Right ventricle myocardium superior (tissue), 1 donor: ENCODE measurements around the gene CAMK2D. TPM values are rescaled to one million over a fixed set of nuclear protein-coding genes. Genes with fewer than 3 reads are reported as not detected.
"Not testable (repeated sequence)": the region's sequence is repeated elsewhere in the genome, so short reads cannot be mapped to it uniquely, and the experiment has no call there.

Experiments used
- ATAC-seq: fragments of 200-7000 bp; cut with Tn5 transposase; one replicate; pipeline ENCODE4 v1.9.1; 2020; ENCODE audit warnings: mild to moderate bottlenecking; ENCODE audit not compliant: poor library complexity
- DNase-seq: peaks from one replicate; pipeline ENCODE4 v3.0.0-alpha.2; 2020
- intact Hi-C: fragments of 100-400 bp; cut with DNase I; formaldehyde crosslinking; loops from one replicate; pipeline ENCODE4 v1.11.2; 2022
- total RNA-seq: library from RNA; stranded (reverse); fragmentation: NEBNext Ultra II Directional; extraction: Animal tissue kit (Norgen Biotek cat#: 25700); gene quantifications from one replicate; pipeline ENCODE4 v1.2.1, GENCODE V29; 2021
- donor health status: DM: no; HTN: yes; CAD: no; lungs with severe emphysema.

Gene CAMK2D
- total RNA-seq, 1 donor from 2014 or later = 194 TPM

GRCh38 chr4:113768952-113769351, 7.4 kb upstream of the CAMK2D start:
- intact Hi-C loops = no loop called here
- DNase-seq (no peak), ATAC-seq (no peak)

- ATAC-seq (no peak), DNase-seq (no peak)
- intact Hi-C loops = no loop called here
These were observed 5.3 kb upstream of the CAMK2D start for GRCh38 chr4:113766882-113767281.

- ATAC-seq (no peak), DNase-seq (no peak)
- intact Hi-C loops = loop anchor here (5.0 kb wide), 3 partner anchors 217 to 372 kb away; no protein-coding TSS in a partner anchor
These were observed 3.3 kb upstream of the CAMK2D start for GRCh38 chr4:113764720-113765264.

- not testable (repeated sequence) for ATAC-seq, DNase-seq
- intact Hi-C loops = loop anchor here (5.0 kb wide), 3 partner anchors 217 to 372 kb away; no protein-coding TSS in a partner anchor
These were observed 2.4 kb upstream of the CAMK2D start for GRCh38 chr4:113763923-113764322.

- ATAC-seq = no peak
- intact Hi-C loops = loop anchor here (5.0 kb wide), 3 partner anchors 216 to 371 kb away; no protein-coding TSS in a partner anchor
These were observed 1.4 kb upstream of the CAMK2D start for GRCh38 chr4:113763029-113763285.

GRCh38 chr4:113762186-113763028, 869 bp upstream of the CAMK2D start:
- intact Hi-C loops = loop anchor here (5.0 kb wide), 3 partner anchors 215 to 370 kb away; no protein-coding TSS in a partner anchor
- DNase-seq (peak; percentile 100), ATAC-seq (peak; percentile 85)

More at GRCh38 chr4:113763029-113763285, 1.4 kb upstream of the CAMK2D start:
- DNase-seq = no peak

- DNase-seq (peak; percentile 90), ATAC-seq (peak; percentile 70)
- intact Hi-C loops = loop anchor here (5.0 kb wide), 3 partner anchors 214 to 369 kb away; no protein-coding TSS in a partner anchor
These were observed 531 bp downstream of the CAMK2D start for GRCh38 chr4:113760795-113761619.

GRCh38 chr4:113760094-113760794, 1.3 kb downstream of the CAMK2D start:
- DNase-seq (peak; percentile 60), ATAC-seq (peak; percentile 1)
- intact Hi-C loops = loop anchor here (5.0 kb wide), 3 partner anchors 213 to 368 kb away; no protein-coding TSS in a partner anchor

GRCh38 chr4:113759696-113760093, 1.8 kb downstream of the CAMK2D start:
- no peak for DNase-seq
- ATAC-seq = no peak
- intact Hi-C loops = loop anchor here (5.0 kb wide), 3 partner anchors 212 to 367 kb away; no protein-coding TSS in a partner anchor

- DNase-seq (no peak), ATAC-seq (no peak)
- intact Hi-C loops = no loop called here
These were observed 3.2 kb downstream of the CAMK2D start for GRCh38 chr4:113758372-113758771.

GRCh38 chr4:113757486-113757885, 4.1 kb downstream of the CAMK2D start:
- DNase-seq = no peak
- ATAC-seq = no peak
- intact Hi-C loops = no loop called here

GRCh38 chr4:113756005-113756410, 5.5 kb downstream of the CAMK2D start:
- ATAC-seq (no peak), DNase-seq (no peak)
- intact Hi-C loops = no loop called here

GRCh38 chr4:113750734-113751133, 10.8 kb downstream of the CAMK2D start:
- DNase-seq = no peak
- intact Hi-C loops = no loop called here
- peak; percentile 21 for ATAC-seq

- intact Hi-C loops = no loop called here
- peak; percentile 44 for ATAC-seq
- no peak for DNase-seq
These were observed 11.2 kb downstream of the CAMK2D start for GRCh38 chr4:113750296-113750695.

GRCh38 chr4:113749178-113749577, 12.4 kb downstream of the CAMK2D start:
- DNase-seq = no peak
- no peak for ATAC-seq
- intact Hi-C loops = no loop called here

- ATAC-seq = no peak
- intact Hi-C loops = no loop called here
- no peak for DNase-seq
These were observed 13.6 kb downstream of the CAMK2D start for GRCh38 chr4:113747949-113748348.

GRCh38 chr4:113745711-113746110, 15.8 kb downstream of the CAMK2D start:
- intact Hi-C loops = no loop called here
- DNase-seq (no peak), ATAC-seq (no peak)

- no peak for DNase-seq
- intact Hi-C loops = no loop called here
- ATAC-seq = no peak
These were observed 16.8 kb downstream of the CAMK2D start for GRCh38 chr4:113744667-113745240.
